HEK293 (cell line): ENCODE results near the gene NFS1.

Experiments used
- GLIS1 ChIP-seq: fragments of 450-650 bp; formaldehyde crosslinking; IDR thresholded peaks from 2 replicates; pipeline ENCODE4 v1.5.1; 2016; ENCODE audit warnings: missing biosample characterization, missing genetic modification characterization
- ZBTB1 ChIP-seq: fragments of 450-650 bp; formaldehyde crosslinking; IDR thresholded peaks from 2 replicates; pipeline ENCODE4 v1.5.1; 2016; ENCODE audit warnings: missing biosample characterization, missing genetic modification characterization
- ZBTB17 ChIP-seq: fragments of 450-650 bp; formaldehyde crosslinking; IDR thresholded peaks from 2 replicates; pipeline ENCODE4 v1.5.1; 2016; ENCODE audit warnings: missing biosample characterization, missing genetic modification characterization
- ZBTB7A ChIP-seq: fragments of 450-650 bp; formaldehyde crosslinking; IDR thresholded peaks from 2 replicates; pipeline ENCODE4 v1.5.1; 2016; ENCODE audit warnings: low read depth, missing biosample characterization, missing genetic modification characterization
- ZNF214 ChIP-seq: fragments of 450-650 bp; formaldehyde crosslinking; IDR thresholded peaks from 2 replicates; pipeline ENCODE4 v1.5.1; 2017; ENCODE audit warnings: missing biosample characterization, mild to moderate bottlenecking, missing genetic modification characterization, borderline replicate concordance
- ZNF24 ChIP-seq: fragments of 450-650 bp; formaldehyde crosslinking; IDR thresholded peaks from 2 replicates; pipeline ENCODE4 v1.5.1; 2016; ENCODE audit warnings: missing biosample characterization, missing genetic modification characterization
- ZNF274 ChIP-seq, 2 experiments: fragments of 200-500 bp in 1 of 2; fragments of 450-650 bp in 1 of 2; sonication (Bioruptor generic) in 1 of 2; formaldehyde crosslinking in 1 of 2; IDR thresholded peaks; 2 replicates each; pipeline versions ENCODE4 v1.5.1 to v1.6.1; 2014 to 2016; ENCODE audit warnings: borderline replicate concordance in 1 of 2, inconsistent platforms in 1 of 2, low read length in 1 of 2, missing biosample characterization in 1 of 2, missing genetic modification characterization in 1 of 2
- ZNF529 ChIP-seq: fragments of 450-650 bp; formaldehyde crosslinking; IDR thresholded peaks from 2 replicates; pipeline ENCODE4 v1.5.1; 2017; ENCODE audit warnings: missing genetic modification characterization, missing biosample characterization; ENCODE audit not compliant: insufficient replicate concordance
- TF ChIP-seq, protein P1 (sequence below): fragments of 450-650 bp; formaldehyde crosslinking; IDR thresholded peaks from 2 replicates; pipeline ENCODE4 v1.5.1; 2017; ENCODE audit warnings: missing biosample characterization, mild to moderate bottlenecking, missing genetic modification characterization, moderate library complexity
- TF ChIP-seq, protein P2 (sequence below): fragments of 450-650 bp; formaldehyde crosslinking; IDR thresholded peaks from 2 replicates; pipeline ENCODE4 v1.5.1; 2016; ENCODE audit warnings: missing biosample characterization, missing genetic modification characterization
- TF ChIP-seq, protein P3 (sequence below): fragments of 450-650 bp; formaldehyde crosslinking; IDR thresholded peaks from 2 replicates; pipeline ENCODE4 v1.5.1; 2016; ENCODE audit warnings: missing biosample characterization, missing genetic modification characterization

DNA sequence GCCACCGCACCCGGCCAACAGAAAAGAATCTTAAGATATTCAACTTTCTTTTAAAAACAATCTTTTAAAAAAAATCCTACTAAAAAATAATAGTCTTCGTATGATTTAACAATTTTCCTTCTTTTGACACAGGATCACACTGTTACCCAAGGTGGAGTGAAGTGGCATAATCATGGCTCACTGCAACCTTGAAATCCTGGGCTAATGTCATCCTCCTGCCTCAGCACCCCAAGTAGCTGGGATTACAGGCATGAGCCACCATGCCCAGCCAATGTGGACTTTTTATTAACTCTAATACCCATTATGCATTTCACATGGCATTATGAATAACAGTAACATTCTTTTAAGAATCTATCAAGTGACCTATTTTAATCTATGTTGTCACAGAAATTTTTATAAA is 22.1 kb upstream of the NFS1 start:
- no peak for TF ChIP-seq ZNF214 (tag by site-specific recombination)
- no peak for TF ChIP-seq ZBTB17 (tag by site-specific recombination)
- TF ChIP-seq ZBTB1 = no peak
- no peak for TF ChIP-seq ZNF529 (tag by site-specific recombination)
- TF ChIP-seq ZBTB7A = no peak
- no peak for TF ChIP-seq ZNF274 (IDR thresholded peaks at IDR 0.05; ENCODE audit: low read length)
- no peak for TF ChIP-seq ZNF274 (tag by site-specific recombination; IDR thresholded peaks at IDR 0.05; ENCODE audit: borderline replicate concordance)
- TF ChIP-seq, protein P1, sequence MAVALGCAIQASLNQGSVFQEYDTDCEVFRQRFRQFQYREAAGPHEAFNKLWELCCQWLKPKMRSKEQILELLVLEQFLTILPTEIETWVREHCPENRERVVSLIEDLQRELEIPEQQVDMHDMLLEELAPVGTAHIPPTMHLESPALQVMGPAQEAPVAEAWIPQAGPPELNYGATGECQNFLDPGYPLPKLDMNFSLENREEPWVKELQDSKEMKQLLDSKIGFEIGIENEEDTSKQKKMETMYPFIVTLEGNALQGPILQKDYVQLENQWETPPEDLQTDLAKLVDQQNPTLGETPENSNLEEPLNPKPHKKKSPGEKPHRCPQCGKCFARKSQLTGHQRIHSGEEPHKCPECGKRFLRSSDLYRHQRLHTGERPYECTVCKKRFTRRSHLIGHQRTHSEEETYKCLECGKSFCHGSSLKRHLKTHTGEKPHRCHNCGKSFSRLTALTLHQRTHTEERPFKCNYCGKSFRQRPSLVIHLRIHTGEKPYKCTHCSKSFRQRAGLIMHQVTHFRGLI (tag by site-specific recombination) = no peak
- TF ChIP-seq, protein P2, sequence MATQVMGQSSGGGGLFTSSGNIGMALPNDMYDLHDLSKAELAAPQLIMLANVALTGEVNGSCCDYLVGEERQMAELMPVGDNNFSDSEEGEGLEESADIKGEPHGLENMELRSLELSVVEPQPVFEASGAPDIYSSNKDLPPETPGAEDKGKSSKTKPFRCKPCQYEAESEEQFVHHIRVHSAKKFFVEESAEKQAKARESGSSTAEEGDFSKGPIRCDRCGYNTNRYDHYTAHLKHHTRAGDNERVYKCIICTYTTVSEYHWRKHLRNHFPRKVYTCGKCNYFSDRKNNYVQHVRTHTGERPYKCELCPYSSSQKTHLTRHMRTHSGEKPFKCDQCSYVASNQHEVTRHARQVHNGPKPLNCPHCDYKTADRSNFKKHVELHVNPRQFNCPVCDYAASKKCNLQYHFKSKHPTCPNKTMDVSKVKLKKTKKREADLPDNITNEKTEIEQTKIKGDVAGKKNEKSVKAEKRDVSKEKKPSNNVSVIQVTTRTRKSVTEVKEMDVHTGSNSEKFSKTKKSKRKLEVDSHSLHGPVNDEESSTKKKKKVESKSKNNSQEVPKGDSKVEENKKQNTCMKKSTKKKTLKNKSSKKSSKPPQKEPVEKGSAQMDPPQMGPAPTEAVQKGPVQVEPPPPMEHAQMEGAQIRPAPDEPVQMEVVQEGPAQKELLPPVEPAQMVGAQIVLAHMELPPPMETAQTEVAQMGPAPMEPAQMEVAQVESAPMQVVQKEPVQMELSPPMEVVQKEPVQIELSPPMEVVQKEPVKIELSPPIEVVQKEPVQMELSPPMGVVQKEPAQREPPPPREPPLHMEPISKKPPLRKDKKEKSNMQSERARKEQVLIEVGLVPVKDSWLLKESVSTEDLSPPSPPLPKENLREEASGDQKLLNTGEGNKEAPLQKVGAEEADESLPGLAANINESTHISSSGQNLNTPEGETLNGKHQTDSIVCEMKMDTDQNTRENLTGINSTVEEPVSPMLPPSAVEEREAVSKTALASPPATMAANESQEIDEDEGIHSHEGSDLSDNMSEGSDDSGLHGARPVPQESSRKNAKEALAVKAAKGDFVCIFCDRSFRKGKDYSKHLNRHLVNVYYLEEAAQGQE (tag by site-specific recombination) = no peak
- TF ChIP-seq GLIS1 = no peak
- TF ChIP-seq, protein P3, sequence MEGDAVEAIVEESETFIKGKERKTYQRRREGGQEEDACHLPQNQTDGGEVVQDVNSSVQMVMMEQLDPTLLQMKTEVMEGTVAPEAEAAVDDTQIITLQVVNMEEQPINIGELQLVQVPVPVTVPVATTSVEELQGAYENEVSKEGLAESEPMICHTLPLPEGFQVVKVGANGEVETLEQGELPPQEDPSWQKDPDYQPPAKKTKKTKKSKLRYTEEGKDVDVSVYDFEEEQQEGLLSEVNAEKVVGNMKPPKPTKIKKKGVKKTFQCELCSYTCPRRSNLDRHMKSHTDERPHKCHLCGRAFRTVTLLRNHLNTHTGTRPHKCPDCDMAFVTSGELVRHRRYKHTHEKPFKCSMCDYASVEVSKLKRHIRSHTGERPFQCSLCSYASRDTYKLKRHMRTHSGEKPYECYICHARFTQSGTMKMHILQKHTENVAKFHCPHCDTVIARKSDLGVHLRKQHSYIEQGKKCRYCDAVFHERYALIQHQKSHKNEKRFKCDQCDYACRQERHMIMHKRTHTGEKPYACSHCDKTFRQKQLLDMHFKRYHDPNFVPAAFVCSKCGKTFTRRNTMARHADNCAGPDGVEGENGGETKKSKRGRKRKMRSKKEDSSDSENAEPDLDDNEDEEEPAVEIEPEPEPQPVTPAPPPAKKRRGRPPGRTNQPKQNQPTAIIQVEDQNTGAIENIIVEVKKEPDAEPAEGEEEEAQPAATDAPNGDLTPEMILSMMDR (tag by site-specific recombination) = no peak
- TF ChIP-seq ZNF24 (tag by site-specific recombination) = no peak
